ENCODE data around the gene PANK3. TPM values are rescaled to one million over a fixed set of nuclear protein-coding genes. Genes with fewer than 3 reads are reported as not detected.

PANK3 gene
- total and polyA plus RNA-seq, 10 donors = 3.8 to 70.9 (median 40.3) TPM

GRCh38 chr5:168608386-168608785 lies 29.2 kb upstream of the PANK3 start:
- Histone ChIP-seq H3K4me3 (no peak overlapping the region), H3K4me1 (peaks cover 0 to 11% (median 4%) of the 10 kb centered on the region in 6 donors), H3K27ac (no peak overlapping the region), H3K36me3 (no peaks in the 10 kb centered on the region), H3K27me3 (replicated peaks in 1 of 7) (no peaks in the 10 kb centered on the region), H3K9me3 (no peaks in the 10 kb centered on the region)
- WGBS, 5 donors = 94 to 98% (median 94%) methylated on average over 6 of the region's 6 CpGs
- no peak for TF ChIP-seq POLR2AphosphoS5 (IDR thresholded peaks at IDR 0.05)
- no peak for TF ChIP-seq CTCF (IDR thresholded peaks at IDR 0.05 in 8 of 11, conservative IDR thresholded peaks at IDR 0.05 in 3 of 11)
- TF ChIP-seq POLR2A (IDR thresholded peaks at IDR 0.05) = no peak
- DNase-seq = no peak
- intact Hi-C loops (cut with DNase I; ENCODE audit: low total_unique reads) = no loop called here

- Histone ChIP-seq H3K27ac (no peak overlapping the region), H3K36me3 (no peaks in the 10 kb centered on the region), H3K4me3 (no peak overlapping the region), H3K9me3 (no peaks in the 10 kb centered on the region), H3K4me1 (peaks cover 0 to 7% (median 2%) of the 10 kb centered on the region in 6 donors), H3K27me3 (replicated peaks in 1 of 7) (no peaks in the 10 kb centered on the region)
- WGBS, 5 donors = 56 to 89% (median 80%) methylated on average over 2 of the region's 2 CpGs
- intact Hi-C loops (cut with DNase I; ENCODE audit: low total_unique reads) = no loop called here
- TF ChIP-seq CTCF (IDR thresholded peaks at IDR 0.05 in 8 of 11, conservative IDR thresholded peaks at IDR 0.05 in 3 of 11) (no peak), POLR2A (IDR thresholded peaks at IDR 0.05) (no peak), POLR2AphosphoS5 (IDR thresholded peaks at IDR 0.05) (no peak)
- DNase-seq = no peak
Measured at GRCh38 chr5:168607946-168608345, 28.8 kb upstream of the PANK3 start.

GRCh38 chr5:168606562-168606961 lies 27.4 kb upstream of the PANK3 start:
- WGBS, 5 donors = 69 to 97% (median 82%) methylated on average over 2 of the region's 2 CpGs
- Histone ChIP-seq H3K4me1 (no peaks in the 10 kb centered on the region), H3K9me3 (no peaks in the 10 kb centered on the region), H3K4me3 (no peak overlapping the region), H3K36me3 (no peaks in the 10 kb centered on the region), H3K27ac (no peak overlapping the region), H3K27me3 (replicated peaks in 1 of 7) (no peaks in the 10 kb centered on the region)
- DNase-seq = no peak
- intact Hi-C loops (cut with DNase I; ENCODE audit: low total_unique reads) = no loop called here
- TF ChIP-seq POLR2A (IDR thresholded peaks at IDR 0.05) = no peak
- TF ChIP-seq CTCF (IDR thresholded peaks at IDR 0.05 in 8 of 11, conservative IDR thresholded peaks at IDR 0.05 in 3 of 11) = no peak
- no peak for TF ChIP-seq POLR2AphosphoS5 (IDR thresholded peaks at IDR 0.05)

GRCh38 chr5:168604436-168604835 lies 25.3 kb upstream of the PANK3 start:
- Histone ChIP-seq H3K36me3 (no peaks in the 10 kb centered on the region), H3K4me1 (no peaks in the 10 kb centered on the region)
- no peak for DNase-seq

More at GRCh38 chr5:168604436-168604835, 25.3 kb upstream of the PANK3 start:
- intact Hi-C loops (cut with DNase I; ENCODE audit: low total_unique reads) = no loop called here
- Histone ChIP-seq H3K4me3 (no peak overlapping the region), H3K27me3 (replicated peaks in 1 of 7) (no peaks in the 10 kb centered on the region), H3K9me3 (no peaks in the 10 kb centered on the region), H3K27ac (no peak overlapping the region)
- TF ChIP-seq POLR2A (IDR thresholded peaks at IDR 0.05) (no peak), POLR2AphosphoS5 (IDR thresholded peaks at IDR 0.05) (no peak), CTCF (IDR thresholded peaks at IDR 0.05 in 8 of 11, conservative IDR thresholded peaks at IDR 0.05 in 3 of 11) (no peak)

Measured in spleen (tissue), 11 donors.